Glutamatergic neuron (in vitro differentiated cells): ENCODE data around the gene TLR9. TPM values are rescaled to one million over a fixed set of nuclear protein-coding genes. Genes with fewer than 3 reads are reported as not detected.

ENCODE experiments used
- DNase-seq: peaks from one replicate; pipeline ENCODE4 v3.0.0; 2022
- H3K27ac Mint-ChIP-seq: one replicate; pipeline ENCODE4 v1.8.0; 2020; ENCODE audit warnings: mild to moderate bottlenecking, mixed read lengths, inconsistent platforms; ENCODE audit not compliant: unreplicated experiment
- H3K27me3 Mint-ChIP-seq: one replicate; pipeline ENCODE4 v1.8.0; 2020; ENCODE audit warnings: mild to moderate bottlenecking, moderate library complexity, mixed read lengths, inconsistent platforms; ENCODE audit not compliant: unreplicated experiment
- H3K36me3 Mint-ChIP-seq: one replicate; pipeline ENCODE4 v1.8.0; 2020; ENCODE audit warnings: mild to moderate bottlenecking, mixed read lengths, inconsistent platforms; ENCODE audit not compliant: unreplicated experiment
- H3K4me1 Mint-ChIP-seq: one replicate; pipeline ENCODE4 v1.8.0; 2020; ENCODE audit warnings: mild to moderate bottlenecking, low read depth, mixed read lengths, inconsistent platforms; ENCODE audit not compliant: unreplicated experiment
- H3K4me3 Mint-ChIP-seq: one replicate; pipeline ENCODE4 v1.8.0; 2020; ENCODE audit warnings: mild to moderate bottlenecking, mixed read lengths, inconsistent platforms; ENCODE audit not compliant: unreplicated experiment
- H3K9me3 Mint-ChIP-seq: one replicate; pipeline ENCODE4 v1.8.0; 2020; ENCODE audit warnings: mild to moderate bottlenecking, moderate library complexity, mixed read lengths, inconsistent platforms; ENCODE audit not compliant: unreplicated experiment
- total RNA-seq: library from RNA; stranded (reverse); fragmentation: NEBNext Ultra II Directional; extraction: Animal tissue kit (Norgen Biotek cat#: 25700); gene quantifications from one replicate; pipeline ENCODE4 v1.2.1, GENCODE V29; 2021; ENCODE audit not compliant: unreplicated experiment
- TF ChIP-seq, protein P1 (sequence below): fragments of 200-600 bp; sonication (generic); IDR thresholded peaks from one replicate; pipeline ENCODE4 v1.5.0; 2021; ENCODE audit not compliant: partially characterized antibody, unreplicated experiment

The TLR9 gene
- total RNA-seq, 1 donor from 2014 or later: 0.37 TPM

DNA sequence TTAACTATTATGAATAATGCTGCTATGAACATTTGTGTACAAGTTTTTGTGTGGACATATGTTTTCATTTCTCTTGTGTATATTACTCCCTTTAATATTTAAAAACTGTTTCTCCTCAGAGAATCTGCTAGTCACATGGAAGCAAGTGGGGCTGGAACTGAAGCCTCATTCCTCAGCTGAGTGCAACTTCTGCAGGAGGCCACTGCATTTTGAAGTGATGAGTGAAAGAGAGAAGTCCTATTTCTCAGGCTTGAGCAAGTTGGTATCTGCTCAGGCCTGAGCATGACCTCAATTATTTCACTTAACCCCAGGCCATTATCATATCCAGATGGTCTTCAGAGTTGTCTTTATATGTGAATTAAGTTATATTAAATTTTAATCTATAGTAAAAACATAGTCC lies 11.5 kb downstream of the TLR9 start:
- Mint-ChIP-seq H3K27me3 (no peaks in the 10 kb centered on the region), H3K9me3 (peaks cover 4% of the 10 kb centered on the region), H3K4me1 (no peaks in the 10 kb centered on the region), H3K27ac (no peak overlapping the region), H3K36me3 (peaks cover 4% of the 10 kb centered on the region), H3K4me3 (no peak overlapping the region)
- DNase-seq: no peak
- TF ChIP-seq, protein P1, sequence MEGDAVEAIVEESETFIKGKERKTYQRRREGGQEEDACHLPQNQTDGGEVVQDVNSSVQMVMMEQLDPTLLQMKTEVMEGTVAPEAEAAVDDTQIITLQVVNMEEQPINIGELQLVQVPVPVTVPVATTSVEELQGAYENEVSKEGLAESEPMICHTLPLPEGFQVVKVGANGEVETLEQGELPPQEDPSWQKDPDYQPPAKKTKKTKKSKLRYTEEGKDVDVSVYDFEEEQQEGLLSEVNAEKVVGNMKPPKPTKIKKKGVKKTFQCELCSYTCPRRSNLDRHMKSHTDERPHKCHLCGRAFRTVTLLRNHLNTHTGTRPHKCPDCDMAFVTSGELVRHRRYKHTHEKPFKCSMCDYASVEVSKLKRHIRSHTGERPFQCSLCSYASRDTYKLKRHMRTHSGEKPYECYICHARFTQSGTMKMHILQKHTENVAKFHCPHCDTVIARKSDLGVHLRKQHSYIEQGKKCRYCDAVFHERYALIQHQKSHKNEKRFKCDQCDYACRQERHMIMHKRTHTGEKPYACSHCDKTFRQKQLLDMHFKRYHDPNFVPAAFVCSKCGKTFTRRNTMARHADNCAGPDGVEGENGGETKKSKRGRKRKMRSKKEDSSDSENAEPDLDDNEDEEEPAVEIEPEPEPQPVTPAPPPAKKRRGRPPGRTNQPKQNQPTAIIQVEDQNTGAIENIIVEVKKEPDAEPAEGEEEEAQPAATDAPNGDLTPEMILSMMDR: no peak

DNA sequence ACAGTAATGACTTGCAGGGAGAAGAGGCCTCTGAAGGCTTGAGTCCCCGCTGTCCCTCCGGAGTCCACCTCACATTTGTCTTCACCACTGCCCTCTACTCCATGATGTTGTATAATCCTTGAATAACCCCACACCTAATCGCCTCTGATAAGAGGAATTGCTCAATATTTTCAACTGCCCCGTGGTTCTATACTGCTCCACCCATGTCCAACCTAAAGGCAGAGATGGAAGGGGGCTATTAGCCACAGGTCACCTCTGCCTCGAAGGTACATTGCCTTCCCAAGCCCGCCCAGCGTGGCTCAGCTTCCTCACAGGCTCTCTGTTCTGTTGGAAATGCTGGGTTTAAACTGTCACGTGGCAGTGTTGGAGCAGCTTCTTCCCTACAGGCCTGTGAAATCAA lies 12.4 kb downstream of the TLR9 start:
- Mint-ChIP-seq H3K27me3 (no peaks in the 10 kb centered on the region), H3K4me3 (no peak overlapping the region)
- DNase-seq: no peak

DNA sequence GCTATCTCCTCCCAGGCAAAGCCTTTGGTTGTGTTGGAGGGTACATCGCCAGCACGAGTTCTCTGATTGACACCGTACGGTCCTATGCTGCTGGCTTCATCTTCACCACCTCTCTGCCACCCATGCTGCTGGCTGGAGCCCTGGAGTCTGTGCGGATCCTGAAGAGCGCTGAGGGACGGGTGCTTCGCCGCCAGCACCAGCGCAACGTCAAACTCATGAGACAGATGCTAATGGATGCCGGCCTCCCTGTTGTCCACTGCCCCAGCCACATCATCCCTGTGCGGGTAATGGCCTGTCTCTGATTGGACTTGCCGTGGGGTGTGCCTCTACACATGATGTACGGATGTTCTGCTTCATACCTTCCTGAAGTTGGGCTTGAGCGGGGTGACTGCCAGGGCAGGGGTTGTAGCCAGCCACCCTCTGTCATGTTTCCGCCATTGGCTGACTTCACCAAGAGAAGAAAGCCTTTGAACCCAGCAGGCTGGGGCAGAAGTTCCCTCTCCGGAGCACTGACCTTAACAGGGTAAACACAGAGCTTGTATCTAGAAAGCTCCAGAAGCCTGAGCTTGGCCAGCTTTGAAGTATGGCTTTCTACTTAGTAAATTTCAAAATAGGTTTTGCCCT lies 14.1 kb downstream of the TLR9 start:
- H3K36me3 Mint-ChIP-seq: peaks cover 4% of the 10 kb centered on the region
- H3K4me1 Mint-ChIP-seq: no peaks in the 10 kb centered on the region
- H3K4me3 Mint-ChIP-seq: no peak overlapping the region
- no peak for DNase-seq
- H3K27me3 Mint-ChIP-seq: peaks cover 2% of the 10 kb centered on the region
- no peak overlapping the region for H3K27ac Mint-ChIP-seq
- TF ChIP-seq, protein P1: no peak
- peaks cover 4% of the 10 kb centered on the region for H3K9me3 Mint-ChIP-seq

More for the DNA sequence above, 12.4 kb downstream of the TLR9 start:
- no peak overlapping the region for H3K27ac Mint-ChIP-seq
- TF ChIP-seq, protein P1: no peak
- H3K36me3 Mint-ChIP-seq: peaks cover 4% of the 10 kb centered on the region
- peaks cover 4% of the 10 kb centered on the region for H3K9me3 Mint-ChIP-seq
- H3K4me1 Mint-ChIP-seq: no peaks in the 10 kb centered on the region

DNA sequence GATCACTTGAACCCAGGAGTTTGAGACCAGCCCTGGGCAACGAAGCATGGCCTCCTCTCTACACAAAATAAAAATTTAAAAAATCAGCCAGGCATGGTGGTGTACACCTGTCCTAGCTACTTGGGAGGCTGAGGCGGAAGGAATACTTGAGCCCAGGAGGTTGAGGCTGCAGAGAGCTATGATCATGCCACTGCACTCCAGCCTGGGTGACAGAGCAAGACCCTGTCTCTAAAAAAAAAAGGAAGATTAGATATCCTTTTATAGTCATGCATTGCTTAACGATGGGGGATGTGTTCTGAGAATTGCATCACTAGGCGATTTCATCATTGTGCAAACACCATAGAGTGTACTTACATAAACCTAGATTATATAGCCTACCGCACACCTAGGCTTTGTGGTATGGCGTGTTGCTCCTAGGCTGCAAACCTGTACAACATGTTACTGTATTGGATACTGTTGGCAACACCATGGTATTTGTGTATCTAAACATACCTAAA lies 14.8 kb downstream of the TLR9 start:
- H3K36me3 Mint-ChIP-seq: peaks cover 3% of the 10 kb centered on the region
- no peak overlapping the region for H3K27ac Mint-ChIP-seq
- H3K9me3 Mint-ChIP-seq: peaks cover 4% of the 10 kb centered on the region
- no peak overlapping the region for H3K4me3 Mint-ChIP-seq
- H3K4me1 Mint-ChIP-seq: no peaks in the 10 kb centered on the region
- TF ChIP-seq, protein P1: no peak
- DNase-seq: no peak
- H3K27me3 Mint-ChIP-seq: peaks cover 2% of the 10 kb centered on the region

DNA sequence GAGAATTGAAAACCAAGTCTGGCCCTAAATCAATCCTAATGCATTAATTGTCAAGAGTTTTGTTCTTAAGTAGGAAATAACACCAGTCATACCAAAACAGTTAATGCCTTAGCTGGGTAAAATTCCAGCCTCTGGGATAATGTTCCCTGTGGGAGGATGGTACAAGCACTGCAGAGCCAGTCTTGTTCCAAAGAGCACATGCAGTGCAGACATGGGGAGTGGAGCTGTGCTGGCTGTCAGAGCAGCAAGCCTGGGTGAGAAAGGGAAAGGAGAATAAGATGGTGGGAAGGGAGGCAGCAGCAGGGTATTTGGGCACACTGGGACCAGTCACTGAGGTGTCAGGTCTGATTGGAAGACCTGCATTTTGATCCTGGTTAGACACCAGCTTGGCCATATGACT lies 15.4 kb downstream of the TLR9 start:
- Mint-ChIP-seq H3K4me3 (no peak overlapping the region), H3K9me3 (peaks cover 1% of the 10 kb centered on the region), H3K4me1 (no peaks in the 10 kb centered on the region), H3K27ac (no peak overlapping the region), H3K36me3 (no peaks in the 10 kb centered on the region), H3K27me3 (peaks cover 2% of the 10 kb centered on the region)
- TF ChIP-seq, protein P1: no peak
- DNase-seq: no peak
